GM18511 (cell line): ENCODE data around the gene IL21R.
A peak's percentile ranks its signal among the peaks of the same experiment; 100 is the strongest.
"Not testable (repeated sequence)": the region's sequence is repeated elsewhere in the genome, so short reads cannot be mapped to it uniquely, and the experiment has no call there.

ENCODE experiments used
- ATAC-seq: cut with Tn5 transposase; IDR thresholded peaks from one replicate; pipeline ENCODE4 v1.9.1; 2021; ENCODE audit warnings: mild to moderate bottlenecking, moderate library complexity; ENCODE audit not compliant: unreplicated experiment

IL21R gene

DNA sequence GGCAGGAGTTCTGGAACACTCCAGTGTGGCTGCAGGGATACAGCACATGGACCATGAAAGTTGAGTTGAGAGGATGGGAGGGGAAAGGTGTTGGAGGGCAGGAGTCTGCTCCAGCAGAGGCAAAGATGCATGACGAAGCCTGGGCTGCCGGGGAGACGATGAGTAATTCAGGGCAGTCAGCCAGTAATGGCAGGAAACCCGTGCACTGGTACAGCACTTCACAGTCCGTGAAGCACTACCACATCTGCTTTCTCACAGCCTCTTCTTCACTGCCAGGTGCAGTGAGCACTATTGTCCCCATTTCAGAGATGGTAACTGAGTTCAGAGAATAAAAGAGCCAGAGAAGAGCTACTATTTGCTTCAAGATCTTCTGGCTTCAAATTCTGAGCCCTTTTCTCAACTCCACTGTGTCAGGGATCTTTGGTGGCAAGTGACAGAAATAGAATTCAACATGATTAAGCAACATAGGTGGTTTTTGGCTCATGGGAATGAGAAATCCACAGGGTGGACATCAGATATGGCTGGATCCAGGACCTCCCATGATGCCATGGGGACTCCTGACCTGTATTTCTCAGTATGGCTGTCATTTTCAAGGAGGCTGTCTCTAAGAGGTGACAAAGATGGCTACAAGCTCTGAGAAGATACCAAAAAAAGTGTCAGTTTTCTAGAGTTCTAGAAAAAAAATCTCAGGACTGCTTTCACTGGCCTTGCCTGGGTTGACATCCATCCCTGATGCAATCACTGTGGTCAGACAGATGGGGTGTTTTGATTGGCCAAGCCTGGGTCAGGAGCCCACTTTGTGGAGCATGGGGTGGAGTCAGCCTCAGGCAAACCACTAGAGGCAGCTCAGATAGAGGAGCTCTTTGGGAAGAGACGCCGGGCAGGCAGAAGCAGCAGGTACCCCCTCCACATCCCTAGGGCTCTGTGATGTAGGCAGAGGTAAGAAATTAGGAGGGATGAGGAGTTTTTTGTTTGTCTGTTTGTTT lies 24.7 kb downstream of the IL21R start:
- ATAC-seq, result peak; percentile 86

DNA sequence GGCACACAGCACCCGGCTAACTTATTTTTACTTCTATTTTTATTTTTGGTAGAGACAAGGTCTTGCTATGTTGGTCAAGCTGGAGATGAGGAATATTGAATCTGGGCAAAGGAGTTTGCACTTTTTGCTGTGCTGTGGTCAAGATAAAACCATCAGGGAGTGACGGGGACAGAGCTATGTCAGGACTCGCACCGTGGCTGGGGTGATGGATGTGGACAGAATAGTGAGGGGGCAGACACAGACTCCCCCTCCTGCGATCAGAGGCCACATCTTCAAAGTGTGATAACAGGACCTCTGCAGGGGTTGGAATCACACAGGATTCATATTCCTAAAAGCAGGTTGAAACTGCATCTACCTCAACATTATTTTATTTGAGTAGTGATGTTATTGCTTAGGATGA lies 25.6 kb downstream of the IL21R start:
- no peak for ATAC-seq

DNA sequence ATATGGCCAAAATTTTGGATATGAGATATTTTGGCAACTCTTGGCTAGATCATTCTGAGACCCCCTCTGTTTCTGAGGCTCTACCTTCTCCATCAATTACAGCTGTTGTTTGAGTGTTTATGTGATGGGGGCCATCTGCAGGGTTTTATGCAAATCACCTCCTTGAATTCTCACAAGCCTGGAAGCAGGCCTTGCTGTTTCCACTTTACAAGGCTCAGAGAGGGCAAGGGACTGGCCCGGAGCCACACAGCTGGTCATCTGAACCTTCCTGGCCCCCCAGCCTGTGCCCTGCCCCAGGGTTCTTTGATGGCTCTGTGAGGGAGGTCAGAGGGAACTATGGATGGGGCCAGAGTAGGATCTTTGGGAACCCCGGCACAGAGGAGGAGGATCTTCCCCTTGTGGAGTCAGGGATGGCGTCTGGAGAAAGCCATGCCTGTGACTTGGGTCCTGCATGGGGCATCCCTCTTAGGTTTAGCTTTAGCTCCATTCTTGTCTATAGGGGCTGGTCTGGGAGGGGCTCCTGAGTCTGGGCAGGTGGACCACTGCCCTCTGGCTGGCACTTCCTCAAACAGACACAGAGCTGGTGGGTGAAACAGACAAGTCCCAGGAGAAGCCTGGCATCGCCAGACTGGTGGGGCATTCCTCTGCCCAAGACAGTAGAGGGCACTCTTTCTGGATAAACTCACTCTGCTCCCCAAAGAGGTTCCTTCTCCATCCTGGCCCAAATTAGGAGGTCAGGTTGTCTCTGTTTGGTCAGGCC lies 26.2 kb downstream of the IL21R start:
- ATAC-seq, result no peak

DNA sequence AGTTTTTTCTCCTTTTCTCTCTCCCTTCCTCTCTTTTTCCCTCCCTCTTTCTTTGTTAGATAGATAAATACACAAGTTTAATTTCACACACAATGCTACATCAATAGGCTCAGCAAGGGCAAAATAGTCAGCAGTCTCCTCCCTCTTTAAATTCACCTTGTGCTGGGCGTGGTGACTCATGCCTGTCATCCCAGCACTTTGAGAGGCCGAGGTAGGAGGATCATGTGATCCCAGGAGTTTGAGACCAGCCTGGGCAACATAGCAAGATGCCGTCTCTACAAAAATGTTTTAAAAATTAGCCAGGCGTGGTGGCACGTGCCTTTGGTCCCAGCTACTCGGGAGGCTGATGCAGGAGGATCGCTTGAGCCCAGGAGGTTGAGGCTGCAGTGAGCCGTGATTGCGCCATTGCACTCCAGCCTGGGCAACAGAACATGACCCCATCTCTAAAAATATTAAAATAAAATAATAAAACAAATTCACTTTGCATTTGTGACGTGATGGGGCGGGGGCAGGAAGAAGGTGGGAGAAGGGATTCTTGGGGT lies 27.4 kb downstream of the IL21R start:
- no peak for ATAC-seq

DNA sequence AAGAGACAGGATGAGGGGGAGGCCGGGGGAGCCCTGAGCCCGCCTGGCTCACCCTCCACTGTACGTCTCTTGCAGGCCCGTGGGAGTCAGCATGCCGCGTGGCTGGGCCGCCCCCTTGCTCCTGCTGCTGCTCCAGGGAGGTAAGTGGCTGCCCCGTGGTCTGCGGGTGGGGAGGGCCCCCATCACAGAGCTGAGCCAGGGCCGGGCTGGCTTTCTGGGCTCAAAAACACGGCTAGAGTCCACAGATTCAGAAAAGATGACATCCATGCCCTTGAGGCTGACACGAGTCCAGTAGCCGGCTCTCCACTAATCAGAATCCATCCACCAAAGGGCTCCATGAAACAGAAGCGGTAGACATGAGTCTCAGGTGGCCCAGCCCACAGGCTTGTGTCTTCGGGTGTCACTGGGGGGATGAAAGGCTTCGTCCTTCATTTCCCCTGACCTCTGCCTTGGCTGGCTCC lies 28.0 kb downstream of the IL21R start:
- ATAC-seq, result no peak

DNA sequence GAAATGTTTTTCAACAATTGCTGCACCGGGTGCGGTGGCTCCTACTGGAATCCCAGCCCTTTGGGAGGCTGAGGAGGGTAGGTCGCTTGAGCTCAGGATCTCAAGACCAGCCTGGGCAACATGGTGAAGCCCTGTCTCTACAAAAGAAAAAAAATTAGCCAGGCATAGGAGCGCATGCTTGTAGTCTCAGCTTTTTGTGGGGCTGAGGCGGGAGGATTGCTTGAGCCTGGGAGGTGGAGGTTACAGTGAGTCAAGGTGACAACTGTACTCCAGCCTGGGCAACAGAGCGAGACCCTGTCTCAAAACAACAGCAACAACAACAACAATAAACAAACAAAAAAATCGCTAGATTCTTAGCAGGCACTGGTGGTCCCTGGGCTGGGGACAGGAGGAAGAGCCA lies 28.5 kb downstream of the IL21R start:
- no peak for ATAC-seq

DNA sequence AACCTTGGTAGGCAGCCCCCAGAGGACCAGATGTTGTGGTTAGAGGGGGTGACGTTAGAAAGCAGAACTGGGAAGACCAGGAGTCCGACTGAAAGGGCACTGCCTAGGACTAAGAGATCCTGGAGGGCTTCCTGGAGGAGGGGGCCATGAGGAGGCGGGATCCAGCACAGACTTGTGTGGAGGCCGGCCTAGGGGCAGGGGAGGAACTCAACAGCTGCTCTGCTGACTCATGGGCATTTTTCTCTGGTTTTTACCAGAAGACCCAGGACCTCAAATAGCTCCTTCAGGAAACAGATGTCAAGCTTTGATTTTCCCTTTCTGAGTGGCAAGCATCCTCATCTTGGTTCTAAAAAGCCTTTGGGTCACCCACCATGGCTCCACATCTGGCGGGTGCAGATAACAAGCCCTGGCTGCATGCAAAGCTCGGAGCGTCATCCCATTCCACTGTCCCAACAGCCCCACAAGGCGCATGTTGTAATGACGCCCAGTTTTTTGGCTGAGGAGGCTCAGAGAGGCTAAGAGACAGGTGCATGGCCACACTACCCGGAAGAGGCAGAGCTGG lies 29.0 kb downstream of the IL21R start:
- no peak for ATAC-seq

DNA sequence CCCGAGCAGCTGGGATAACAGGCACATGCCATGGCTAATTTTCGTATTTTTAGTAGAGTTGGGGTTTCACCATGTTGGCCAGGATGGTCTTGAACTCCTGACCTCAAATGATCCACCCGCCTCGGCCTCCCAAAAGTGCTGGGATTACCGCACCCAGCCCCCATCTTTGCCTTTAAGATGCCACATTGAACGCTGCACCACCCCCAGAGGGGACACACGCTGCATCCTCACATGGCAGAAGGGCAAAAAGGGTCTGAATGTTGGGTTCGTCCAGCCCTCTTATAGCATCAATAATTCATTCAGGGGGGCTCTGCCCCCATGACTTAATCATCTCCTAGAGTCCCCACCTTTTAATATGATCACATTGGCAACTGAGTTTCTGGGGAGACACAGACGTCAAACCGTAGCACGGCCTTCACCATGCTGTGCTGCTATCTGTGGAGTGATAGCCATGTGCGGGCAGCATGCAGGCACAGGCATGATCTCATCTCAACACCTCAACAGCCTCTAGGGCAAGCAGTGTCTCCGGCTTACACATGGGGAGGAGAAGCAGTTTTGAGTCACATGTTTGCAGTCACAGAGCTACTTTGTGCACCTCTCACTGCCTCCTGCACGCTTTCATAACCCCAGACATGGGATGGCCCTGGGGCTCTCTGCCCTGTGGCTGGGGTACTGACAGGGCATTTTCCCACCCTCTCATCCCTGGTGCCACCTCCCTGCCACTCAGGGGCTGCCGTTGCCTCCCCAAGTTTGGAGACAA lies 30.0 kb downstream of the IL21R start:
- no peak for ATAC-seq

DNA sequence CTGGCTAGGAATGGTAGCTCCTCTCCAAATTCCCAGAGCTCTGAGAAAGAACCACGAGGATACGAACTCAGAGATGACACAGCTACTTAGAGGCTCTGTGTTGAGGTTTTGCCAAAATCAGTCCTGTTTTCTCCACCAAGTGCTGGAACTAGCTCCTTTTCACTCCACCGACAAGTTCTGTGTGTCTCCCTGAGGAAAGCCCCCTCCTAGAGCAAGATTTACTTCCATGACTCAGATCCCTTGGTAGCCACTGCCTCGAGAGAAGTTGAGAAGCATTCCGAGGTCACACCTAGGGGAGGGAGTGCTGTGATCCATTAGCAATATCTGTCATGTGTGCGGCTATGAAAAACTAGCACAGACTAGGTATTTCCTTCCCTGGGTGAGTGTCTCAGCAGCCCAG lies 30.6 kb downstream of the IL21R start:
- no peak for ATAC-seq

DNA sequence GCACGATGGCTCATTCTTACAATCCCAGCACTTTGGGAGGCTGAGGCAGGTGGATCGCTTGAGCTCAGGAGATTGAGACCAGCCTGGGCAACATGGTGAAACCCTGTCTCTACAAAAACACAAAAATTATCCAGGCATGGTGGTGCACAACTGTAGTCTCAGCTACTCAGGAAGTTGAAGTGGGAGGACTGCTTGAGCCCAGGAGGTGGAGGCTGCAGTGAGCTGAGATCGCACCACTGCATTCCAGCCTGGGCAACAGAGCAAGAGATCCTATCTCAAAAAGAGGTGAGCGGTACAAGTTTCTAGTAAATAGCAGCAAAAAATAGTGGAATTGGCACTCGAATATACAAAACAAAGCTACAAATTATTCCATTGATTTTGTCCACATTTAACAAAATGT lies 31.2 kb downstream of the IL21R start:
- ATAC-seq, result not testable (repeated sequence)

DNA sequence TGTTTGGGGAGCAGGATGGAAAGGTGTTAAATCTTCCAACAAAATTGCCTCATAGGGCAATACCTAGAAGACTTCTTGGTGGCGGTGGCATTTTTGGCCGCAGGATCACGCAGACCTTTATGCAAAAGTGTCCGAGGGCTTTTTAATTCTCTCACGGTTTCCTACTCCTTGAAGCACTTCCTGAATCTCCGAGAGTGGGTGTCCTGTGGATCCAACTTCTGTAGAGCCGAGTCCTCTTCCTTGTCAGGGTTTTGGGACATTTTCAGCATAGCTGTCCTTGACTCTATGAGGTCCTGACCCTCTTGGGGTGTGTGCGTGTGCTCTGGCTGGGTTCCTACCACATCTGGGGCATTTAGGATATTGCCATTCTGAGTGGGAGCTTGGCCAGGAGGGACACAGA lies 31.7 kb downstream of the IL21R start:
- ATAC-seq, result no peak

DNA sequence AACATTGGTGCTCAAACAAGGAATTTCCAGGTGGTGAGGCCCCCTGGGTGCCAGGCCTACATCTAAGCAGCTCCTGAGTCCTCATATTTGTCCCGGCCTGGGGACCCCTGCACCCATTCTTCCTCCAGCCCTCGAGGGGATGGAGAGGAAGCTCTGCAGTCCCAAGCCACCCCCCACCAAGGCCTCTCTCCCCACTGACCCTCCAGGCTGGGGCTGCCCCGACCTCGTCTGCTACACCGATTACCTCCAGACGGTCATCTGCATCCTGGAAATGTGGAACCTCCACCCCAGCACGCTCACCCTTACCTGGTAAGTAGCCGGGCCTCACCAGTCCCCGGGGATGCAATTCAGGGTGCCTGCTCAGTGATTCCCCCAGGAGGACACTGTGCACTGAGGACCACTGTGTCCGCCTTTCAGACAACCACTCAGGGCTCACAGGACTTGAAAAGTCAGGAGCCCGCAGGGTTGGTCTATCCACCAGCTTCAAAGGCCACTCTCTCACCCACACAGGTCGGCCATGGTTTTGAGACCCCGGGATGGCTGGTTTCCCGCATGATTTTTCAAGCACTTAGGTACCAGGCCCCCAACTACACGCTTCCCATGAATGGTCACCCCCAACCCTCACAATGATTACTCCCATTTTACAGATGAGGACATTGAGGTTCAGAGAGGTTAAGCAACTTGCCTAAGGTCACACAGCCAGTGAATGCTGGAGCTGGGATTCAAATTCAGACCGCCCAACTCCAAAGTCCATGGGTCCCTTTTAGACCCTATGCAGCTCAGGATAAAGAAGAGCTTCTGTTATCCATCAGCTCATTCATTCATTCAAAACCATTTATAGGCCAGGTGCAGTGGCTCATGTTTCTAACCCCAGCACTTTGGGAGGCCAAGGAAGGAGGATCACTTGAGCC lies 32.4 kb downstream of the IL21R start:
- no peak for ATAC-seq

DNA sequence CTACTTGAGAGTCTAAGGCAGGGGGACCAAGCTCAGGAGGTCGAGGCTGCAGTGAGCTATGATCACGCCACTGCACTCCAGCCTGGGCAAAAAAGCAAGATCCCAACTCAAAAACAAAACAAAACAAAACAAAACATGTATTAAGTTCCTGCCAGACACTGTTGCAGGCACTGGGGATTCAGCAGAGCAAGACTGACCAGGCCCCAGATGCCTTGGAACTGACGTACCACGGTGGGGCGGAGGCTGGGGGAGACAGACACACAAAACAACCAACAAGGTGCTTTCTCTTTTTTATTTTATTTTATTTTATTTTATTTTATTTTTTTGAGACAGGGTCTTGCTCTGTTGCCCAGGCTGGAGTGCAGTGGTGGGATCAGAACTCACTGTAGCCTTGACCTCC lies 33.2 kb downstream of the IL21R start:
- ATAC-seq, result not testable (repeated sequence)

DNA sequence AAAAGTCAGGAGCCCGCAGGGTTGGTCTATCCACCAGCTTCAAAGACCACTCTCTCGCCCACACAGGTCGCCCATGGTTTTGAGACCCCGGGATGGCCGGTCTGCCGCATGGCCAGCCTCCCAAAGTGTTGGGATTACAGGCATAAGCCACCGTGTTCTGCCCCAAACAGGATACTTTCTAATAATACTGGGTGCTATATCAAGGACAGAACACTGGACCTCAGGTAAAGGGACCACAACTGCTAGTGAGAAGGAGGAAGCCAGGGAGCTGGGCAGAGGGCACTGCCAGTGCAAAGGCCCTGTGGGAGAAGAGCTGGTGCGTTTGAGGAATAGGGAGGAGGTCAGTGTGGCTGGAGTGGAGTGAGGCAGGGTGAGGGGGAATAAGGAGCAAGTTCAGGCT lies 34.1 kb downstream of the IL21R start:
- no peak for ATAC-seq

DNA sequence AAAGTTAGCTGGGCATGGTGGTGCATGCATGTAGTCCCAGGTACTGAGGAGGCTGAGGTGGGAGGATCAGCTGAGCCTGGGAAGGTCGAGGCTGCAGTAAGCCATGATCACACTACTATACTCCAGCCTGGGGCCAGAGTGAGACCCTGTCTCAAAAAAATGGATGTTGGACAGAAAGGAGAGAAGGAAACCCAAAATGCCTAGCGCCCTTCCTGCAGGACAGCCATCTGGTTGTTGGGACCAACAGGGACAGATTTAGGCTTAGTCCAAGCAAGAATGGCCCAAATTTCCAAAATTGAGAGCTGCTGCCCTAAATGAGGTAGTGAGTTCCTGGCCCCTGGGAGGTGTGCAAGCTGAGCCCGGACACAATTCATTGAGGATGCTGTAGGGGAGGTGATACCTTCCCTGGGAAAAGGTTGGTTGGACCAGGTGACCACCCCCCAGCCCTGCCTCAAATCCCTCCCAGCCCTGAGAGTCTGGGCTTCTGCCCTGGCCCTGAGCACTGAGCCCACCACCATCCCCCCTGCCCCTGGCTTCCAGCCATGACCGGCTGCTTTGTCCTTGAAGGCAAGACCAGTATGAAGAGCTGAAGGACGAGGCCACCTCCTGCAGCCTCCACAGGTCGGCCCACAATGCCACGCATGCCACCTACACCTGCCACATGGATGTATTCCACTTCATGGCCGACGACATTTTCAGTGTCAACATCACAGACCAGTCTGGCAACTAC lies 35.1 kb downstream of the IL21R start:
- ATAC-seq, result no peak

DNA sequence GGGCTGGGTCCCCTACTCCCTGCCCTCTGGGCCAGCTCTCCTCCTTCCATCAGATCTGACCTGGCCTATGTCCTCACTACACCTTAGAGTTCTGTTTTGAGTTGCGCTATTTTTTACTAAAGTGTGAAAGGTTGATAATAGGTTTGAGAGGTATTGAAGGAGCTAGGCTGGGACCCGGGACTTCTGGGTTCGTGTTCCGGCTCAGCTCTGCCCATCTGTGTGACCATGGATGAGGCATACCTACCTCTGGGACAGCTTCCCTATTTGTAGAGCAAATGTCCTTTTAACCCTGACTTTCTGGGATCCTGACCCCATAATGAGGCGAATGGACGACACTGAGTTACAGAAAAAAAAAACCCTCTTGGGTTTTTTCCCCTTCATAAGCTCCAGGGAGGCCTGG lies 36.0 kb downstream of the IL21R start:
- ATAC-seq, result no peak

DNA sequence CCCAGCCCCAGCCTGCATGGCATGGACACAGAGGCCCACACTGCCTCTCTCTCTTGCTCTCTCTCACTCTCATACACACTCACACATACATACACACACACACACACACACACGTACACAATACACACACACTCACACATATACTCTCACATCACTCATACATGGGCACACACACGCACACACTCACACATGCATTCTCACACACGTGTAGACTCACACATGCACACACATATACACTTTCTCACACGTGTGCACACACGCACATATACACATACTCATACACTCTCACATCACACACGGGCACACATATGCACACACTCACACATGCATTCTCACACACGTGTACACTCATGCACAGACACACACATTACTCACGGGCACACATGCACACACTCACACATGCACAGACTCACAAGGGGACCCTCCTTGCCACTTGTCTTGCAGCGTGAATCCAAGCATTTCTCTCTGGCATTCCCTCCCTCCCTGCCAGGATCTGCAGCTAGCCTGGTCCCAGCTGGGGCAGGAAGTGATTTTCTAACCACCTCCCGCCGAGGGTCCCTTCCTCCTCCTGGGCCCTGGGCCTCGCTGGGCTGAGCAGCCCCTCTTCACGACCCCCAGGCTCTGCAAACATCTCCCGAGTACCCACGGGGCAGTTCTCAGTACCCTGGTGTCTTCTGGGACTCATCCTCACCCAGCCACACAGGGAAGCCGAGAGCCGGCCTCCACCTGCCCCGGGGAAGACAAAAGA lies 37.5 kb downstream of the IL21R start:
- ATAC-seq, result no peak

DNA sequence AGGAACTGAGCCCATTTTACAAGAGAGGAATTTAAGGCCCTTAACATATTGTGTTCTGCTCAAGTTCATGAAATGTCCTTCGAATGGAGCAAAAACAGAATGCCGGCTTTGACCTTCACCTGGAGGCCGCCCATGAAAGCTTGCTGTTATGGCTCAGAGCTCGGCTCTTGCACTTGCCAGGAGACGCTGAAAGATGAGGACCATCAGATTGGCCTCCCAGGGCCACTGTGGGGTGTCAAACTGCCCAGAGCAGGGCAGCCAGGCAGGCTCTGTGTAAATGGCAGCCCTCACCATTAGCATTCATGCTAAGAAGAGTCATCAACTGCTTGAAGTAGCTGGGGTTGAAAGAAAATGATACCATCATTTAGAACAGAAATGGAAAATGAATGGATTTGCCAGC lies 39.3 kb downstream of the IL21R start:
- no peak for ATAC-seq
